ENCODE data around the gene GJA10.
A peak's percentile ranks its signal among the peaks of the same experiment; 100 is the strongest.

The GJA10 gene

DNA sequence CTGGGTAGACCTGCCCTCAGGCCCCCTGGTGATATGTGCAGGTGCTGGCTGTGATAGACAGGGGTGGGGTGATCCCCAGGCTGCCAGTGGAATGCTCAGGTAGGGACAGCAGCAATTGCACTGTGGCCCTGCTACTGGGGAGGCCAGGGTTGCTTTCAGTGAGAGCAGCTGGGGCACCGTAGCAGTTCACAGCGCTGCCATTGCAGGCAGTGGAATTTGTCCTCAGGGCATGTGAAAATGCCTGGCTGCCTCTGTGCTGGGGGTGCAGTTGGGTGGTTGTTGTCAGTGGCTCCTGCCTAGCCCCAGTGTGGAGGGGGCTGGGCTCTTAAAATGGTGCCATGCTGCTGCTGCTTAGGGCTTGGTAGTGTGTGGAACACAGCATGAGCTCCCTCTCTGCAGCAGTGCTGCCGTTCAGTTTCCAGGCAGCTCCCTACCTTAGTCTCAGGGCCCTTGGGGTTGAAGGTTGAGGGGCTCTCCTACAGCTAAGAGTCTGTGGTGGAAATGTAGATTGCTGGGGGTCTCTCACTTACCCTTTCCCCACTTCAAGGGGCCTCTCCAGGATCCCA, 23.6 kb downstream of the GJA10 start:
- peak overlapping the region; percentile 22 for H3K56ac ChIP-seq (ENCODE audit: low read length)
- H3K79me1 ChIP-seq (ENCODE audit: low read length) = no peaks in the 10 kb centered on the region
- no peak overlapping the region for H3K4me2 ChIP-seq (ENCODE audit: low read length)
- H4K8ac ChIP-seq (ENCODE audit: low read depth, low read length) = no peak overlapping the region
- H3K4me3 ChIP-seq (ENCODE audit: low read length) = no peak overlapping the region
- no peak overlapping the region for H3K9ac ChIP-seq (ENCODE audit: low read length)
- peak; percentile 69 for DNase-seq
- H2BK5ac ChIP-seq (ENCODE audit: low read length) = no peak overlapping the region
- H3K4ac ChIP-seq (ENCODE audit: low read depth, low read length) = no peak overlapping the region
- H3K36me3 ChIP-seq (ENCODE audit: control insufficient read depth, insufficient read depth, low read length) = no peaks in the 10 kb centered on the region
- H4K5ac ChIP-seq (ENCODE audit: low read length) = no peak overlapping the region
- H2BK15ac ChIP-seq (replicated peaks; ENCODE audit: low read depth) = no peak overlapping the region
- no peak overlapping the region for H3K27ac ChIP-seq (ENCODE audit: low read depth, low read length)
- H3K4me1 ChIP-seq (ENCODE audit: control insufficient read depth, low read depth, low read length) = no peaks in the 10 kb centered on the region
- no peaks in the 10 kb centered on the region for H3K27me3 ChIP-seq (ENCODE audit: insufficient read depth, low read length, poor library complexity)
- H2AK5ac ChIP-seq (ENCODE audit: low read length) = no peak overlapping the region
- WGBS (ENCODE audit: extremely low coverage, insufficient coverage, low lambda C conversion rate) = no CpG with 5 or more reads among the region's 3 CpGs
- no peak overlapping the region for H3K18ac ChIP-seq (ENCODE audit: low read length)
- no peak overlapping the region for H2BK120ac ChIP-seq (ENCODE audit: low read depth, low read length)
- no peaks in the 10 kb centered on the region for H3K79me2 ChIP-seq (ENCODE audit: control insufficient read depth, insufficient read depth, low read length)
- H3K23ac ChIP-seq (ENCODE audit: low read length) = no peak overlapping the region

GRCh38 chr6:89921197-89921596, 26.9 kb downstream of the GJA10 start:
- H3K4me1 ChIP-seq (ENCODE audit: control insufficient read depth, low read depth, low read length) = no peaks in the 10 kb centered on the region
- no peaks in the 10 kb centered on the region for H3K36me3 ChIP-seq (ENCODE audit: control insufficient read depth, insufficient read depth, low read length)
- no peak overlapping the region for H3K4ac ChIP-seq (ENCODE audit: low read depth, low read length)
- no peak overlapping the region for H3K56ac ChIP-seq (ENCODE audit: low read length)
- H3K79me2 ChIP-seq (ENCODE audit: control insufficient read depth, insufficient read depth, low read length) = no peaks in the 10 kb centered on the region
- H3K23ac ChIP-seq (ENCODE audit: low read length) = no peak overlapping the region
- no peak for DNase-seq
- no peak overlapping the region for H2BK15ac ChIP-seq (replicated peaks; ENCODE audit: low read depth)
- no peak overlapping the region for H2AK5ac ChIP-seq (ENCODE audit: low read length)
- WGBS (ENCODE audit: extremely low coverage, insufficient coverage, low lambda C conversion rate) = no CpG with 5 or more reads among the region's 6 CpGs
- no peak overlapping the region for H3K4me3 ChIP-seq (ENCODE audit: low read length)
- no peak overlapping the region for H3K9ac ChIP-seq (ENCODE audit: low read length)
- no peak overlapping the region for H4K5ac ChIP-seq (ENCODE audit: low read length)
- no peak overlapping the region for H3K4me2 ChIP-seq (ENCODE audit: low read length)
- no peaks in the 10 kb centered on the region for H3K79me1 ChIP-seq (ENCODE audit: low read length)
- H2BK120ac ChIP-seq (ENCODE audit: low read depth, low read length) = no peak overlapping the region
- no peak overlapping the region for H3K18ac ChIP-seq (ENCODE audit: low read length)
- H3K27me3 ChIP-seq (ENCODE audit: insufficient read depth, low read length, poor library complexity) = no peaks in the 10 kb centered on the region
- no peak overlapping the region for H3K27ac ChIP-seq (ENCODE audit: low read depth, low read length)
- no peak overlapping the region for H2BK5ac ChIP-seq (ENCODE audit: low read length)
- no peak overlapping the region for H4K8ac ChIP-seq (ENCODE audit: low read depth, low read length)

- Histone ChIP-seq H3K56ac (ENCODE audit: low read length) (no peak overlapping the region), H3K4me2 (ENCODE audit: low read length) (no peak overlapping the region), H2BK120ac (ENCODE audit: low read depth, low read length) (no peak overlapping the region), H3K36me3 (ENCODE audit: control insufficient read depth, insufficient read depth, low read length) (no peaks in the 10 kb centered on the region), H3K18ac (ENCODE audit: low read length) (no peak overlapping the region), H2BK15ac (replicated peaks; ENCODE audit: low read depth) (no peak overlapping the region), H3K4me1 (ENCODE audit: control insufficient read depth, low read depth, low read length) (no peaks in the 10 kb centered on the region), H2AK5ac (ENCODE audit: low read length) (no peak overlapping the region), H3K4ac (ENCODE audit: low read depth, low read length) (no peak overlapping the region), H3K9ac (ENCODE audit: low read length) (no peak overlapping the region), H3K4me3 (ENCODE audit: low read length) (no peak overlapping the region), H4K8ac (ENCODE audit: low read depth, low read length) (no peak overlapping the region), H3K27me3 (ENCODE audit: insufficient read depth, low read length, poor library complexity) (no peaks in the 10 kb centered on the region), H3K79me1 (ENCODE audit: low read length) (no peaks in the 10 kb centered on the region), H4K5ac (ENCODE audit: low read length) (no peak overlapping the region), H3K23ac (ENCODE audit: low read length) (no peak overlapping the region), H3K27ac (ENCODE audit: low read depth, low read length) (no peak overlapping the region), H3K79me2 (ENCODE audit: control insufficient read depth, insufficient read depth, low read length) (no peaks in the 10 kb centered on the region), H2BK5ac (ENCODE audit: low read length) (no peak overlapping the region)
- no peak for DNase-seq
- no CpG with 5 or more reads among the region's 10 CpGs for WGBS (ENCODE audit: extremely low coverage, insufficient coverage, low lambda C conversion rate)
Observed at GRCh38 chr6:89921691-89922090, 27.4 kb downstream of the GJA10 start.

GRCh38 chr6:89924231-89924630, 30.0 kb downstream of the GJA10 start:
- H2BK15ac ChIP-seq (replicated peaks; ENCODE audit: low read depth) = no peak overlapping the region
- no peaks in the 10 kb centered on the region for H3K4me1 ChIP-seq (ENCODE audit: control insufficient read depth, low read depth, low read length)
- no peaks in the 10 kb centered on the region for H3K79me2 ChIP-seq (ENCODE audit: control insufficient read depth, insufficient read depth, low read length)
- no peak overlapping the region for H3K18ac ChIP-seq (ENCODE audit: low read length)
- no peak overlapping the region for H4K5ac ChIP-seq (ENCODE audit: low read length)
- no peak overlapping the region for H3K4me3 ChIP-seq (ENCODE audit: low read length)
- H3K56ac ChIP-seq (ENCODE audit: low read length) = no peak overlapping the region
- DNase-seq = no peak
- no peak overlapping the region for H2AK5ac ChIP-seq (ENCODE audit: low read length)
- no peak overlapping the region for H3K4me2 ChIP-seq (ENCODE audit: low read length)
- H3K9ac ChIP-seq (ENCODE audit: low read length) = no peak overlapping the region
- H3K27ac ChIP-seq (ENCODE audit: low read depth, low read length) = no peak overlapping the region
- H3K27me3 ChIP-seq (ENCODE audit: insufficient read depth, low read length, poor library complexity) = no peaks in the 10 kb centered on the region
- WGBS (ENCODE audit: extremely low coverage, insufficient coverage, low lambda C conversion rate) = no CpG with 5 or more reads among the region's 5 CpGs
- H3K23ac ChIP-seq (ENCODE audit: low read length) = no peak overlapping the region
- no peak overlapping the region for H2BK5ac ChIP-seq (ENCODE audit: low read length)
- H3K36me3 ChIP-seq (ENCODE audit: control insufficient read depth, insufficient read depth, low read length) = no peaks in the 10 kb centered on the region
- no peaks in the 10 kb centered on the region for H3K79me1 ChIP-seq (ENCODE audit: low read length)
- H3K4ac ChIP-seq (ENCODE audit: low read depth, low read length) = no peak overlapping the region
- no peak overlapping the region for H4K8ac ChIP-seq (ENCODE audit: low read depth, low read length)
- no peak overlapping the region for H2BK120ac ChIP-seq (ENCODE audit: low read depth, low read length)

- Histone ChIP-seq H2BK120ac (ENCODE audit: low read depth, low read length) (no peak overlapping the region), H3K18ac (ENCODE audit: low read length) (no peak overlapping the region), H2BK5ac (ENCODE audit: low read length) (no peak overlapping the region), H3K79me2 (ENCODE audit: control insufficient read depth, insufficient read depth, low read length) (no peaks in the 10 kb centered on the region), H3K79me1 (ENCODE audit: low read length) (no peaks in the 10 kb centered on the region), H3K36me3 (ENCODE audit: control insufficient read depth, insufficient read depth, low read length) (no peaks in the 10 kb centered on the region), H3K27me3 (ENCODE audit: insufficient read depth, low read length, poor library complexity) (no peaks in the 10 kb centered on the region), H2BK15ac (replicated peaks; ENCODE audit: low read depth) (no peak overlapping the region), H3K4me3 (ENCODE audit: low read length) (no peak overlapping the region), H2AK5ac (ENCODE audit: low read length) (no peak overlapping the region), H3K23ac (ENCODE audit: low read length) (no peak overlapping the region), H4K8ac (ENCODE audit: low read depth, low read length) (no peak overlapping the region), H3K4ac (ENCODE audit: low read depth, low read length) (no peak overlapping the region), H3K4me2 (ENCODE audit: low read length) (no peak overlapping the region), H4K5ac (ENCODE audit: low read length) (no peak overlapping the region), H3K4me1 (ENCODE audit: control insufficient read depth, low read depth, low read length) (no peaks in the 10 kb centered on the region), H3K56ac (ENCODE audit: low read length) (no peak overlapping the region), H3K27ac (ENCODE audit: low read depth, low read length) (no peak overlapping the region), H3K9ac (ENCODE audit: low read length) (no peak overlapping the region)
- DNase-seq = no peak
- no CpG with 5 or more reads among the region's 2 CpGs for WGBS (ENCODE audit: extremely low coverage, insufficient coverage, low lambda C conversion rate)
Observed at GRCh38 chr6:89925826-89926225, 31.6 kb downstream of the GJA10 start.

DNA sequence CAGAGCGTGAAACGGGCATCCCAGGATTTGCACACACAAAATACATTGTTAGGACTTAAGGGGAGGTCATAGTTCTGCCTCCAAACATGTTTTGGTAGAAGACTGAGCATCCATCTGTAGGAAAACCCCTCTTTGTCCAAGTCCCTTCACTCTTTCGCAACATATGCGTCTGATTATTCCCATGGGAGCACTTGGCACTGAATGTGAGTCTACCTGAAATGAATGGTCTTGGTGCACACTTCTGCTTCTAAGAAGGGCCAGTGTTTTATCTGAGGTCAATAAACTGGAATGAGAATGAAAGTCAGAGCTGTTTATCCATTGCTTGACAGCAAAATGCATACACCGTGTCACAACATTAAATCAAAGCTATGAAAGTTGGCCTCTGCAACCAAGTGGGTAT, 33.0 kb downstream of the GJA10 start:
- no peak overlapping the region for H4K5ac ChIP-seq (ENCODE audit: low read length)
- no peak overlapping the region for H3K4me2 ChIP-seq (ENCODE audit: low read length)
- no peak overlapping the region for H2BK15ac ChIP-seq (replicated peaks; ENCODE audit: low read depth)
- no peak overlapping the region for H3K23ac ChIP-seq (ENCODE audit: low read length)
- no peaks in the 10 kb centered on the region for H3K4me1 ChIP-seq (ENCODE audit: control insufficient read depth, low read depth, low read length)
- no peak overlapping the region for H3K56ac ChIP-seq (ENCODE audit: low read length)
- no peak overlapping the region for H3K18ac ChIP-seq (ENCODE audit: low read length)
- H3K79me1 ChIP-seq (ENCODE audit: low read length) = no peaks in the 10 kb centered on the region
- no peak overlapping the region for H3K27ac ChIP-seq (ENCODE audit: low read depth, low read length)
- no peak overlapping the region for H3K4me3 ChIP-seq (ENCODE audit: low read length)
- H2BK5ac ChIP-seq (ENCODE audit: low read length) = no peak overlapping the region
- H3K79me2 ChIP-seq (ENCODE audit: control insufficient read depth, insufficient read depth, low read length) = no peaks in the 10 kb centered on the region
- H3K36me3 ChIP-seq (ENCODE audit: control insufficient read depth, insufficient read depth, low read length) = no peaks in the 10 kb centered on the region
- no CpG with 5 or more reads among the region's 5 CpGs for WGBS (ENCODE audit: extremely low coverage, insufficient coverage, low lambda C conversion rate)
- H2AK5ac ChIP-seq (ENCODE audit: low read length) = no peak overlapping the region
- H3K9ac ChIP-seq (ENCODE audit: low read length) = no peak overlapping the region
- H2BK120ac ChIP-seq (ENCODE audit: low read depth, low read length) = no peak overlapping the region
- H4K8ac ChIP-seq (ENCODE audit: low read depth, low read length) = no peak overlapping the region
- H3K4ac ChIP-seq (ENCODE audit: low read depth, low read length) = no peak overlapping the region
- no peaks in the 10 kb centered on the region for H3K27me3 ChIP-seq (ENCODE audit: insufficient read depth, low read length, poor library complexity)
- DNase-seq = no peak
